Stimulated activated CD8-positive, alpha-beta memory T cell treated with anti-CD3 and anti-CD28 coated beads, Interleukin-4, amount 100 ng/mL, for 4 hours (primary cell): ENCODE measurements around the gene TXNIP.

Experiments
- DNase-seq, 2 donors: peaks; one replicate each; pipeline ENCODE4 v3.0.0-alpha.2; 2020; ENCODE audit warnings: low read depth in 2 of 2, low spot score in 1 of 2

The TXNIP gene

DNA sequence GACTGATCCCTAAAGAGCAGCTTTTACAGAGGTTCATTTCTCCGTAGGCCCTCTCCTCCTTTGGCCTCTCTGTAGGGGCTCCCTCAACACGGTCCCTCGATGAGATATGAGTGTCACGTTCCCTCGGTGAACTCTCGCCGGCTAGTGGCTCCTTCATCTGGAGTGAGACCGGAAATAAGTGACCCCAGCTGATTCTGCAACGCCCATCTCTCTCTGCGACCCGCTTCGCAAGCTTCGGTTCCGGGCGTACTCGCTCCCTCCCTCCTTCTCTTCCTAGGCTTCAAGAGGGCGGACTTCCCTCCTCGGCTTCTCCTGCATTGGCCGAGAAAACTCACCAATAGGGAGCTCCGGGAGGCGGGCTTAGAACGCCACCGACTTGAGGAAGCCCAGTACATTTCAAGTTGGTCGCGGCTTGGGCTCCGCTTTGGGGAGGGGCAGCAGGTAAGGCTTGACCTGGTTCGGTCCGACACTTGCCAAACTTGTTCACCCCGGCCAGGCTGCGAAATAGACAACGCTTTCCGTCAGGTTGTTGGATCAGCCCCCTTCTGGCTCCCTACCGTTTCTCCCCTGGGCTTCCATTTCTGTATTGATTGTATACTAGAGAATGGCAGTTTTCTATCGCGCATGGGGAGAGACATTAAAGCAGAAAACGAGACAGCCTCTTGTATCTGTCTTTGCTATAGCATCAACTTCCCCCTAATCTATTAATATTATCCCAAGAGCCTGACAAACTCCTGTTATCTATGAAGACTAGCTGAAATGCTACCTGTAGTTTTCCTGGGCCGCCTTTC, 31.9 kb downstream of the TXNIP start, which contains the start of the genes ANKRD34A and POLR3GL:
Gene ANKRD34A, minus strand, starts transcription at position 248 of the 791 bp plus-strand sequence. CDS start 2,816 bp downstream, outside the sequence.
Gene POLR3GL, plus strand, starts transcription at position 363 of the 791 bp plus-strand sequence. CDS start 10,176 bp downstream, outside the sequence.
- DNase-seq, result peak; percentile 78 to 83

- DNase-seq, result no peak
Observed at GRCh38 chr1:145963265-145964019, 32.9 kb downstream of the TXNIP start.

- no peak for DNase-seq
Observed at GRCh38 chr1:145962157-145963102, 33.9 kb downstream of the TXNIP start.

DNA sequence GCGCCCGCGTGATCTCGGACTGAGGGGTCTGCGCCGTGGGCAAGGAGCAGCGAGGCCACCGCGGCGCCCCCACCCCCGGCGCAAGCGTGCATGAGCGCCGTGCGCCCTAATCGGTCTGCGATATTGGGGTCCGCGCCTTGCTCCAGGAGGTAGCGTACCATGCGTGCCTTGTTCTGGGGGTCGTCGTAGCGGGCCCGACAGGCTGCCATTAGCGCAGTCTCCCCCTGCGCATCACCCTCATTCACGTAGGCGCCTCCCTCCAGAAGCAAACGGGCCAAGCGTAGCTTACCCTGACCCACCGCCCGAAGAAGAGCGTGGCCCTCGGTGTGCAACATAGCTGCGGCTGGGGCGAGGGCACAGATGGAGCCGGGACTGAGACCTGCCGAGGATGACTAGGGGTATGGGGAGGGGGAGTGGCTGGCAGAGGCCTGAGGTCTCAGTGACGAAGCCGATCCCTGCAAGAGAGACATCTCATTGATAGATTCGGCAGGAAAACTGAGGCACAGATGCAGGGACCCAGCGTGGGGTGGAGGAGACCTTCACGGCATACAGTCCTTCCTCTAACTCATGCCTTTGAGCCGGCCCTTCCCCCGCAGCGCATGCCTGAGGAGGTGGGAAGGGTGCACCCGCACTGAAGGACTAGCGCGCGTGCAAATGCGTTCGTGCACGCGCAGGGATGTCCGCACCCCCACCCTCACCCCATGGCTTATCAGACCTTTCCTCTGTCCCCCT, 34.8 kb downstream of the TXNIP start:
- DNase-seq, result peak in 1 of 2 donors; percentile 38

DNA sequence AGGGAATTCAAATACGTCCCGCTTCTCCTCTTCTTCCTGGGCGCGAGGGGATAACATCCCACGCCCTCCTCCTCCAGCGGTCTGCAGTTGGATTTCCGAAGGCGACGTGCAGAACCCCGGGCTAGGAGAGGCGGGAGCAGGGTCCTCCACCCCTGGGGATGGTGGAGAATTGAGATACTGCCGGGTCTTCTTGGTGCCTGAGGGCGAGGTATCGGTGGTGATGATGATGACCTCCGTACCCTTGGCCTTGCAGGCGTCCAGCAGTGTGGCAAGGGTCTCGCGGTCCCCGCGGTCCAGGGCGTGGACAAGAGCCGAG, 35.3 kb downstream of the TXNIP start:
- no peak for DNase-seq

DNA sequence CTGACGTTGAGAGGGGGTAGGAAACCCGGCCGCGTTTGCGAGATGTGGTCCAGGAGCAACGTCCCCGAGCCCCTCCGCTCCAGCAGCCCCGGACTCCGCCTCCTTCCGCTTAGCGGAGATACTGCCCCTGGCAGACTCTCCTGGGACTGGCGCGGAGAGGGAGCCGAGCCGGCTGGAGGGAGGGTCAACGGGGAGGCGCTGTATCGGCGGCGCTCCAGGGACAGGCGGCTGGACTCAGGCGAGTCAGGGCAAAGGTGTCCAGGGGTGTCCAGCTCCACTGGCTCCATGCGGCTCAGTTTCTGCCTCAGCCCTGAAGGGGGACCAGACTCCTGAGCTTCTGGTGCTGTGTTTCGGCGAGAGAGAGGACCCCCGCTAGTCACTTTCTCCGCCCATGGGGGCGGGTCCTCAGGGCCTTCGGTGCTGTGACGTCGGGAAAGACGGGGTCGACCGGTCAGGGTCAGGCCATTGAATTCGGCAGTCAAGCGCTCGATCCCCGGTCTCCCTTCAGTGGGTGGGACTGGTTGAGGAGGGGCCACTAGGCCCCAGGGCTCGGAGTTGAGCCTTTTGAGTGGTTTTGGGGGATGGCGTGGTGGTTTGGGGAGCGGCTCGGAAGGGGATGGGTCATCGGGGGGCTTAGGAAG, 35.8 kb downstream of the TXNIP start:
- DNase-seq, result peak in 1 of 2 donors; percentile 31

- no peak for DNase-seq
Observed at GRCh38 chr1:145959957-145960467, 36.4 kb downstream of the TXNIP start.

GRCh38 chr1:145959333-145959732, 37.0 kb downstream of the TXNIP start:
- no peak for DNase-seq

DNA sequence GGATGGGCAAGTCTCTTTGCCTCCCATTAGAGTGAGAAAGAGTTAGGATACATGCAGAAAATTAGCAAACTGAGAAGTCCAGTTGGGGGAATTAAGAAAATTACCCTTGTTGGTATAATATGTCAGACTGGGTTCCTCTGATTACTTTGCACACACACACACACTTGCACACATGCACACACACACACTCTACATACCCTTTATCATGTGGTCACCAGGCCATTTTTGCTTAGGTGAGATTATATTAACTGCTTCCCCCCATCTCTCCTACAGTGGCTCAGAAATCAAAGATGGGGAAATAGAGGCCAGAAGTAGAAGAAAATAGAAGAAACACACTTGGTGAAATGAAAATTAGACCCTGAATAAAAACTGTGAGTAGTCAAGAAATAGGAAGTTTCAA, 37.6 kb downstream of the TXNIP start:
- no peak for DNase-seq

- peak; percentile 83 to 87 for DNase-seq
Observed at GRCh38 chr1:145957443-145958319, 38.7 kb downstream of the TXNIP start, which contains the start of gene LIX1L. LIX1L (minus strand) TSS chr1:145958017; CDS start chr1:145957927, 90 bp downstream.

GRCh38 chr1:145956781-145957442, 39.5 kb downstream of the TXNIP start:
- DNase-seq, result no peak

DNA sequence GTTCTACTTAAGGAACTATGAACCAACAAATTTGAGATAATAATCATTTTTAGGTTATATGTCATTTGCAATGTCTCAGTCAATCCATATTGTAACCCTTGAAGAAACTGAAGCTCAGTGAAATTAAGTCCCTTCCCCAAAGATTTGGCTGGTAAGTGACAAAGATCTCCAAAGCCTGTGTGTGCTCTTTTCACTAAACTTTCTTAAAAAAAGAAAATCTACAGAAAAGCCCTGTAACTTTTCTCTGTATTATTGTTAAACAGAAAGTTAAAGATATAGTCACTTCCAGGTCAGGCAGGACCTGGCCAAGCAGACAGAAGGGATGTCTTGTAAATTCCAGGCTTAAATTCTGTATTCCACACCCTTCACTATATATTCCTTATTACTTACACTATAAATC, 40.0 kb downstream of the TXNIP start:
- DNase-seq, result no peak

- no peak for DNase-seq
Observed at GRCh38 chr1:145955436-145955835, 40.9 kb downstream of the TXNIP start.

DNA sequence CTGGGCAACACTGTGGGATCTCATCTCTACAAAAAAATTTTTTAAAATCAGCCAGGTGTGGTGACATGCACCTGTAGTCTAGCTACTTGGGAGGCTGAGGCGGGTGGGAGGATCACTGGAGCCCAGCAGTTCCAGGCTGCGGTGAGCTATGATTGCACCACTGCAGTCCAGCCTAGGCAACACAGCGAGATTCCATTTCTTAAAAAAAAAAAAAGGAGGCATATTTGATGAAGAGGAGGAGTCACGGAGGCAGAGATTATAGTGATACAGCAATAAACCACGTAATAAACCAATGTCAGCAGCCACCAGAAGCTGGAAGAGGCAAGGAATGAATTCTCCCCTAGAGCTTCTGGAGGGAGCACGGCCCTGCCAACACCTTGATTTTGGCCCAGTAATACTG, 42.5 kb downstream of the TXNIP start:
- DNase-seq, result no peak

GRCh38 chr1:145952903-145953302, 43.5 kb downstream of the TXNIP start:
- DNase-seq, result no peak

DNA sequence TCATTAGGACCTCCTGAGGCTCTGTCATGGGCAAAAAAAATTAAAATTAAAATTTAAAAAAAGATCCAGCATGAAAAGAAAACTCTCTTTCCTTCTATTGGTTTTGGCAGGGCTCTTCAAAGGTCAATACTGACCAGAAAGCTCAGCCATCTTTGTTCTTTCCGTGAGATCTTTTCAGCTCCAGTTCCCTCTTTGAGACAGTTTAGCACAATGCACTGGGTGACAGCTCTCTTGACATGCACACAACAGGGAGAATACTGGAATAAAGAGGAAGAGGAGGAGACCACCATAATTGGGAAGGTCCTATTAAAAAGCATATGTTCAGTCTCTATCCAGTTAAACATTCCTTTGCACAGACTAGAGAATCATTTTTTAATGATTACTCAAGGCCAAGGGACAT, 44.9 kb downstream of the TXNIP start:
- DNase-seq, result no peak

DNA sequence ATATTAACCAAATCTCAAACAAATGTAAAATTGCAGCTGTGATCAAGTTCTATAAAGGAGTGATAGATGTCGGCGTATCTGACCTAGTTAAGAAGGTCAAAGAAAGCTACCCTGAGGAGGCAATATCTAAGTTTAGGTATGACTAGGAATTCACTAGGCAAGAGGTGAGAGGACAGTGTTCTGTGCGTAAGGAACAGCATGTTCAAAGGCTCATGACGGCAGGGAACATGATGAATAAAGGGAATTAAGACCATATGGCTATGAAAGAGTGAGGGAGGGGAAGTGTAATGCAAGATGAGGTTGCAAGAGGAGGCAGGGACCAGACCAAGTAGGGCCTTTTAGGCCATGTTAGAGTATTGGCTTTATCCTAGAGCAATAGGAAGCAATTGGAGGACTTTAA, 47.2 kb downstream of the TXNIP start:
- DNase-seq, result no peak

GRCh38 chr1:145947551-145947950, 48.8 kb downstream of the TXNIP start:
- DNase-seq, result no peak
